Eye (tissue), 1 donor: ENCODE results near the gene DR1.
"Not testable (repeated sequence)": the region's sequence is repeated elsewhere in the genome, so short reads cannot be mapped to it uniquely, and the experiment has no call there.

Source experiments
- DNase-seq: peaks from one replicate; pipeline ENCODE4 v3.0.0-alpha.2; 2015

DR1 gene

DNA sequence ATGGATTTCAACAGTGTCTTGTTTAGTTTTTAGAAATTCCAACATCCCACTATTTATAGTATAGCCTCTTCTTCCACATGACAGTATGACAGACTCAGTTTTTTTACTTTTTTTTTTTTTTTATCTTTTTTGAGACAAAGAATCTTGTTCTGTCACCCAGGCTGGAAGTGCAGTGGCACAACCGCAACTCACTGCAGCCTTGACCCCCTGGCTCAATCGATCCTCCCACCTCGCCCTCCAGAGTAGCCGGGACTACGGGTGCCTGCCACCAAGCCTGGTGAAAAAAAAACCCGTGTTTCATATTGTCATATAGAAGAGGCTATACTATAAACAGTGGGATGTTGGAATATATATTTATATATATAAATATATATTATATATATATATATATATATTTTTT lies 1.2 kb upstream of the DR1 start:
- DNase-seq: no peak

DNA sequence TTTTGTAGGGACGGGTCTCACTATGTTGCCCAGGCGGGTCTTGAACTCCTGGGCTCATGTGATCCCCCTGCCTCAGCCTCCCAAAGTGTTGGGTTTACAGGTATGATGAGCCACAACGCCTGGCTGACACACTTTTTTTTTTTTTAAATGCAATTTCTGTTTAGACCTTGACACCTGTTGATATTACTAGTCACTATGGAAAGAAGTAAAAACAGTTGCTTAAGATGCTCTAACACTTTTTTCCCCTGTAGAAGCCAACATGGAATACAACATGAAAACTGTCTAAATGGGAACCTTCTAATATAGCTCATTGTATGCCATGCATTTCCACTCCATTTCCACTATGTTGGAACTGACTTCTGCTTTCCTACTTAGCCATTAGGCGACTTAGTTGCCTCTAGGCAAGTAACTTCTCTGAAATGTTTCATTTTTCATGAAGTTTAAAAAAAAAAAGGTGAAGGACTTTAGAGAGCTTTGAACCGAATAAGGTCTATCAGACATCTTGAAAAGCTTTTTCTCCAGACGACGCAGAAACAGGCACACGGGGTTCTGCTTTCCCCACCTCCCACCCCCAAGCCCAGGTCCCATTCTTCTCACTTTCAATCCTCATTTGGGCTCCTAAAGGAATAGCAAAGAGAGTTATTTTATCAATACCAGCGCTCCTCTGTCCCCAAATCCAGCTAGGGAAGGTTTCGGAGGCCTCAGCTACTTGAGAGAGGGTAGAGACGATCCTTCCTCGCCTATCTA lies 648 bp upstream of the DR1 start:
- DNase-seq: no peak

DNA sequence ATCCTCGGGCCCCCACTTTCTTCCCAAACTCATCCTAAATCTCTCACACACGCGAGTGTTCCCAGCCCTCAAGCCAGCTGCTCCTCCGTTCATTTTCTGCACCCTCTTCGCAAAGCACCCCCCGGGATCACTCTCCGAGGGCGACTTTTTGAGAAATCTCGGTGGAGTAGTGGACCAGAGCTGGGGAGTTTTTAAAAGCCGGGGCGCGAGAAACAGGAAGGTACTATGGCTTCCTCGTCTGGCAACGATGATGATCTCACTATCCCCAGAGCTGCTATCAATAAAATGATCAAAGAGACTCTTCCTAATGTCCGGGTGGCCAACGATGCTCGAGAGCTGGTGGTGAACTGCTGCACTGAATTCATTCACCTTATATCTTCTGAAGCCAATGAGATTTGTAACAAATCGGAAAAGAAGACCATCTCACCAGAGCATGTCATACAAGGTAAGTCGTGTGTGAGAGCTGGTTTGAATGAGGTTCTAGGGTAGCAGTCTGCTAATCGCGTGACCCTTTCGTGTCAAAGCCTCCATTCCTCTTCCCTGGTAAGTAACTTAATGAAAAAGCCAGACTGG lies 800 bp downstream of the DR1 start:
- DNase-seq: peak; percentile 73

DNA sequence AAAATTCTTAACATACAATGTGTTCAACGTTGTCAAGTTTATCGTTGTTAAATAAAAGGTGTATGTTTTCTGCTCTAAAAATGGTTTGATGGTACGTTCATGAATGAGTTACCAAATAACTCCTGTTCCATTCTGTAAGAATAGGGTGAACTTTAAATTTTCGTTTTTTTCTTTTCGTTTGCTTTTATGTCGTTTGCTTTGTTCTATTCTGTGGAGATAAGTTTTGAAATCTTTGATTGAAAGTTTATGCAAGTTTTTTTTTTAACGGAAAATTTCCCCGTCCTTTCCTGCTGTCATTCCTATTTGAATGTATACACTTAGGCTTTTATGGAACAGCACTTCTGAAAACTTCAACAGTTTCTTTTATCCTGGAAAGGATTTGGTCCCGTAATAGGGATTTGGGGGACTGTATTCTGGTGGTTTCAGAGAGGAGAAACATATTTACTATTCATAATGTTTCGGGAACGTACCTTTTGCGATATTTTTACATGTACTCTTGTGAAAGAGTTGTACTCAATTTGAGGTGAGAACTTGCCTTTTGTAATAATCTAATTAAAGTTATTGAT lies 1.7 kb downstream of the DR1 start:
- DNase-seq: peak; percentile 15

DNA sequence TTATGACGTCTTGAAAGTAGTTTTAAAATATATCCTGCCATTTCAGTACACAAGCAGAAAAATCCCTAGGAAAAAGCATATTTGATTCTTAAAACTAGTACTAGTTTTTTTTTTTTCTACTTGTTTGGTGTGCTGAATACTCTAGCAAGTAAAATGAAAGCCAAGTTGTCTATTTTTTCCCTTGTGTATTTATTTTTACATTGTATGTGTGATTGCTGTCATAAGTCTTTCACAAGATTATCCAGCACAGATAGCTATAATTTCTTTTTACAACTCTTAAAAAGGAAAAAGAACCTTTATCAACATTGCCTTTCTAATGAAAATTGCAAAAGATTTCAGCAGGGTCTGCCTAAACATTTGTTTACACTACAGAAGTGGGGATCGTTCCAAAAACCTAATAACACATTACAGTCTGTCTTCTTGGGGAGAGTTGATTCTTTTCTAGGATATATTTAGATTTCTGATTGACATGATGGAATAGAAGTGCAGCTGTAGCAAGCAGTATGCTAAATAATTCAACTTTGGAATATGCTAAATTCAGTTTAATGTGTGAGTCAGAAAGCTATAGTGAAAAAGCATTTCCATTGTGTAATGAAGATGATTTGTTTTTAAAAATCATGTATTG lies 2.5 kb downstream of the DR1 start:
- DNase-seq: no peak

DNA sequence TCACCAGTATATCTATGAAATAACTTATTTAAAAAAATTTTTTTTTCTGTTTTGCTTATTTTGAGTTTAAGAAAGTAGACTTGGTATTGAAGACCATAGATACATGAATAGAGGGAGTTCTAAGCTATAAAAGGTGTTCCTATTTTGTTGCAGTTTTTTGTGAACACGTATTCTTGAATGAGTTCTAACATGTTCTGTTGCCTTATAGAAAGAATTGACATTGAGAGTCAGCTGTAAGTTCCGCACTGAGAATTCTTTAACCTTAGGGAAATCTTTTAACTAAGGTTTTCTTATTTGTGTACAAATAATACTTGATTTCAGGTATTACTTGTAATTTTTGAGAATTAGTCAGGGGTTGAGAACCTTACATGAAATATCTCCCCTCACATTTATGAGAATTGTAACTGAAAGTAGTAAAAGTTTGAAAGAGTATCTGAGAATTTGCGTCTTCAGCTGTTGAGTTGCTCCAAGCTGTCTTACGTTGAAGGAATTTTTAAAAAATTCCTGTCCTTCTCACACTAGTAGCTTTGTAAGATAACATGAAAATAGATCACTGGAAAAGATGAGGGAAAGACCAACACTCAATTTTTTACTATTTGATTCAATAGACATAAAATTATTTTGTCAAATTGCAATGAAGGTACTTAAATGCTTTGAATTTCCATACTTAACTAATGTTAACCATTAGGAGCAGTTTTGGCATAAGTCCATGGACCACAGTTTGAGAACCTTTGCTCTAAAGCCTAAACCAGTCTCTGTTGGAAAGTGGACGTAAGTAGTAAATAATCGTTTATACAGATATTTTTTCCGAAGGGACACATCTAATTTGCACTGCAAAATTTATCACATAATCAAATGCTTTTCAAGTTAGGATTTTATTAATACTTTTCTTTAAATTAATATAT lies 3.8 kb downstream of the DR1 start:
- DNase-seq: no peak

DNA sequence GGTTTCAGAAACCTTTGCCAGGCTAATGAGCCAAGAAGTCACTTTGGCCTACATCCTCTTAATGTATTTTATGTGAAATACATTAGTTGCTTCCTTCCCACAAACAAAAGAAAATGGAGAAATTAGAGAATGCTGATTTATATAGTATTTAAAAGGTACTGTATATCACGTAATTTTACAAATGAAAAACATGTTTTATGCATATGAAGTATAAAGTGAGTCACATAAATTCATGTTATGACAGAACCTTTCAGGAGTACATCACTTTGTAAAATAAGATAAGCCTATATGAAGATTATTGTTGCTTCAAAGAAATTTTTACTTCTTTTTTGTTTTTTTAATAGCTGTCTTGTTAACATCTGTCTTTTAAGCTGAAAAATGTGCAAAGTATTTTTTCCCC lies 4.6 kb downstream of the DR1 start:
- DNase-seq: no peak

DNA sequence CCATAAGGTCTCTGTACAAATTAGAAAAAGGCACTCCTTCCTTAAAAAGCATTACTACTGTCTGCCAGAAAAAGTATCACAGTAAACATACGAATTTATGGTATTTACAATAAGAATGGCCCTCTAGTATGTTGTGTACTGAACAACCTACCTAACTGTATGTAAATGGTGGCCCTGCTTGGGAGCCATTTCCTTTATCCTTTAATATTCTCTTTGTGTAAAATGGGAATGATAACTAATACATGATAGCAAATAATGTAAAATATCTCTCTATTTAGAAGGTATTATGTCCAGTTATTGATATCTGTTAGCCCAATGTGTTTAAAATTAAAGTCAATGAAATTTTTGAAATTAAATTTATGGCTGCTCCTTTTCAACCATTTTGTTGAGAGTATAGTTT lies 5.2 kb downstream of the DR1 start:
- no peak for DNase-seq

DNA sequence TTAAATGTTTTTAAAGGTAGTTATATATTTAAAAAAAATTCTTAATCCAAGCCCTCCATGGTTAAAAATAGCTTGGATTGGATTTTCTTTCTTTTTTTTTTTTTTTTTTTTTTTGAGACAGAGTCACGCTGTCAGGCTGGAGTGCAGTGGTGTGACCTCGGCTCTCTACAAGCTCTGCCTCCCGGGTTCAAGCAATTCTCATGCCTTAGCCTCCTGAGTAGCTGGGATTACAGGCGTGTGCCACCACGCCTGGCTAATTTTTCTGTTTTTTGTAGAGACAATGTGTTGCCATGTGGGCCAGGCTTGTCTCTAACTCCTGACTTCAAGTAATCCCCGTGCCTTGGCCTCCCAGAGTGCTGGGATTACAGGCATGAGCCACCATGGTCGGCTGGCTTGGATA lies 5.6 kb downstream of the DR1 start:
- DNase-seq: not testable (repeated sequence)

DNA sequence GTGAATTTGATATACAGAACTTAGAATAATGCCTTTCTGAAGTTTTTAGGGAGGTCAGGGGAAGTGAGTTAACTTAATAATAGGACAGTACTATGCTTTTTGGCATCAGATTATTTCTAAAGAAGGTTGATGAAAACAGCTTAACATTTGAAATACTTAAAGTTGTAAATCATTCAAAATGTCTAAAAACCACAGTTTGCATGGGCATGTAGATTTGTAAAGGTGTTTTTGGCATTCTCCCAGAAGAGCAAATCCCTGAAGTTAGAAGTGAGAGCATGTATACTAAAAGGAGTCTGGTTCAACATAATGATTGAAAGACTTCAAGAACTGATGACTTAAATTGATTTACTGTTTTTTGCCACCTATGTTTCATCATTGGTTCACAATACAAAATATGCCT lies 6.7 kb downstream of the DR1 start:
- no peak for DNase-seq

DNA sequence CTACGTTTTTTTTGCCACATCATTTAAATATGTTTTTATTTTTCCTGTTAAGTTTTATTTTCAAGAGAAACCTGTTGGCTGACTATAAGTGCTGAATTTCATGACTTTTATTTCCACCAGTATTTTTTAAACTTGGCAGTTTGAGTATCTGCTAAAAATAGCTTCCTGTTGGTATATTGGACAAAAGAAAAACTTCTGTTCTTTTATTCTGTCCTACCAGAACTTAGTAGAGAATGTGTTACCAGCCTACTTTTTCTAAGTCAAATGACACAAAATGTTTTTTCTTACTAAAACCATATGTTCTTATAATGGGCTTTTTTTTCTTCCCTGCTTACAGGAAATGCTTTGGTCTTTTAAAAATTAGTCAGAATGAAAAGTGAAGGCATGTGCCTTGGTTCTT lies 7.6 kb downstream of the DR1 start:
- DNase-seq: no peak

DNA sequence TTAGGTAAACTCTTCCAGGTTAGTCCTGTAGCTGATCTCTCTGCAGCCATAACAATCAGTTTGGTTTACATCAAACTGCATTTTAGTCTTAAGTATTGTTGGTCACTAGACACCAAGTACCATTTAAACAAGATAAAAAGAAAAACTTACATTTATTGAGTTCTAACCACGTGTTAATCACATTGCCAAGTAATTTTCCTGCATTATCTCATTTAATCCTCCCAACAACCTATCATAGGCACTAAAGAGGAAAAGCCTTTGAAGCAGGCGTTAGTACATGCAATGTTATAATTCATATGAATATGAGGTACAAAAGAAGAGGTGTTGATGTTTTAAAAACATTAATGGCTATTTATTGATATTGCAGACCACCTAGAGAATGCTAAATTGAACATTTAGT lies 9.0 kb downstream of the DR1 start:
- DNase-seq: no peak

DNA sequence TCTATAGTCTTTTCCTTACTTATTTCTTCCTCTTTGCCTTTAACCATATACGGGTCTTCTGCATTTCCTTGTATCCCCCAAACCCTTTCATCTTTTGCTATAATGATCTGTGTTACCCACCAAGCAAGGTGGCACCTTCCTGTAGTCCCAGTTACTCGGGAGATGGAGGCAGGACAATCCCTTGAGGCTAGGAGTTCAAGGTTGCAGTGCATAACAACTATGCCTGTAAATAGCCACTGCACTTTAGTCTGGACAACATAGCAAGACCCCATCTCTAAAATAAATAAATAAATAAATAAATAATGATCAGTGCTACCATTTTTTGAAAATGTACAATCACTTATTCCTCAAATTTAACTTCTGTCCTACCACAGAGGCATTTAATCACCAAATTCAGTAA lies 11.5 kb downstream of the DR1 start:
- DNase-seq: no peak

DNA sequence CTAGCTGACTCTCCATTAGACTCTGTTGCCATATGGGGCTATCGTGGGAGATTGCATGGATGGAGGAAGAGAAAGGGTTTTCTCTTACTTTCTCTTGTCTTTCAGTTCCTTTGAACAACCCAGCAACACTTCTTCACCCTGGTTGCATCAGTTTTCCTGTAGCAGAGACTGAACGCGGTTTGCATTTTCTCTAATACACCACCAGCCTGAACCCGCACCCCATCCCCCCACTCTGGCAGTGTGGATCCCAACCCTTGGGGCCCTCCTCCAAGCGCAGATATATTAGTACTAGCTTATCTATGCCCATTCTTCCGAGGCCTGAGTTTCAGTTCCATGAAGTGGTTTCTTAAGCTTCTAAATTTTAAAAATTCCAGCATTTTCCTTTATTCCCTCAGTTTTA lies 12.6 kb downstream of the DR1 start:
- no peak for DNase-seq

DNA sequence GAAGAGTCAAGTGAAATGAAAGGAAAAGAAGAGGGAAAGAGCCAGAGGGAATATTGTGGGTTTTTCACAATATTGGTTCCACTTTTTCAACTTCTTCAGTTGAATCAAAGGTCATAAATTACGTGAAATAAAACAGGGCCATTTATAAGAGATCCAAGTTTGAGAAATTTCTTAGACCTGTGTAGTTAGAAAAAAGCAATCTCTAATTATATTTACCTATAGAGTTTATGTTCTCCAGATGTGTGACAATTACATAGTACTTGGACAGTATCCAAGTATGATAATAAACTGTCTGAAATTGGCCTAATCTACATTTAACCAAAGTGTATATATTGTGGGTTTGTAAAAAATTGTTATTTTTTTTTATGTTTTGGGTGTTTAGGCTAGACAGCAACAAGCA lies 14.4 kb downstream of the DR1 start:
- no peak for DNase-seq

DNA sequence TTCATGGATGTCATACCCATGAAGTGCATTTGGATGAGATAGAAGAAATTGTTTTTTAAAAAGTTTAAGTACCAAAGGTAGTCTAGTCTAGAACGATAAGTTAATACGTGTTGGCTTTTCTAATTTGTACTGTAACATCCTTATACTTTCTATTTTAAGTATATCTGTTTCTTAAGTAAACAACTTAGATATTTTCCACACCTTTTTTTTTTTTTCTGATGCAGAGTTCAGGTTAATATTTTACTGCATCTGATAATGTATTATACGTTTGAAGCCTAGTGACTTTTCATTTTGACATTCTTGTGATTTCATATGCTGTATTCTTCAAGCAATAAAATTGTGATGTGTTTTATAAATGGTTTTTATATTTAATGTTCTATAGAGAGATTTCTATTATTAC lies 16.5 kb downstream of the DR1 start:
- no peak for DNase-seq

DNA sequence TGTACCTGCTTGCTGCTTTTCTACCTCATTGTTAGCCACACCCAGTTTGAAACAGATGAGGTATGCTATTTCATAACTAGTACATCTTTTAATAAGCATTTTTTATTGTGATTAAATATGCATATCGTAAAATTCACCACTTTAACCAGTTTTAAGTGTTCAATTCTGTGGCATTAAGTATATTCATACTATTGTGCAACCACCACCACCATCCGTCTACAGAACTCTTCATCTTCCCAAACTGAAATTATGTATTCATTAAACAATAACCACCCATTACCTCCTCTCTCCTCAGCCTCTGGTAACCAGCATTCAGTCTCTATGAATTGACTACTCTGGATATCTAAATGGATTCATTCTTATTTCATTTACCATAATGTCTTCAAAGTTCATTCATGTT lies 20.1 kb downstream of the DR1 start:
- no peak for DNase-seq

DNA sequence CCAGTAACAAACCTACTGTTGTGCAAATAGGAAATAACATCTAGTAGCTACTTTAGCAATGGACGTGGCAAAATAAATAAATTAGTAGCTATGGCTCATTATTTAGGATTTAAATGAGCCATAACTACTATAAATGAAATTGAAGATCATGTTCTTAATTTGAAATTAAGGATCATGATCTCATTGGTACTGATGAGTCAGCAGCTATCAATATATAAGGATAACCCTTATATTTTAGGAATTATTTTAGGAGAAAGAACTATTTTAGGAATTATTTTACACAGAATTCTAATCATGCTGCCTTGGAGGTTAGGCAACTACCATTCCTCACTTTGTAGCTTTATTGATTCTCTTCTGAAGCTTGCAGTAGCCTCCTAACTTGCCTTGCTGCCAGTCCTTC lies 24.0 kb downstream of the DR1 start:
- DNase-seq: no peak

DNA sequence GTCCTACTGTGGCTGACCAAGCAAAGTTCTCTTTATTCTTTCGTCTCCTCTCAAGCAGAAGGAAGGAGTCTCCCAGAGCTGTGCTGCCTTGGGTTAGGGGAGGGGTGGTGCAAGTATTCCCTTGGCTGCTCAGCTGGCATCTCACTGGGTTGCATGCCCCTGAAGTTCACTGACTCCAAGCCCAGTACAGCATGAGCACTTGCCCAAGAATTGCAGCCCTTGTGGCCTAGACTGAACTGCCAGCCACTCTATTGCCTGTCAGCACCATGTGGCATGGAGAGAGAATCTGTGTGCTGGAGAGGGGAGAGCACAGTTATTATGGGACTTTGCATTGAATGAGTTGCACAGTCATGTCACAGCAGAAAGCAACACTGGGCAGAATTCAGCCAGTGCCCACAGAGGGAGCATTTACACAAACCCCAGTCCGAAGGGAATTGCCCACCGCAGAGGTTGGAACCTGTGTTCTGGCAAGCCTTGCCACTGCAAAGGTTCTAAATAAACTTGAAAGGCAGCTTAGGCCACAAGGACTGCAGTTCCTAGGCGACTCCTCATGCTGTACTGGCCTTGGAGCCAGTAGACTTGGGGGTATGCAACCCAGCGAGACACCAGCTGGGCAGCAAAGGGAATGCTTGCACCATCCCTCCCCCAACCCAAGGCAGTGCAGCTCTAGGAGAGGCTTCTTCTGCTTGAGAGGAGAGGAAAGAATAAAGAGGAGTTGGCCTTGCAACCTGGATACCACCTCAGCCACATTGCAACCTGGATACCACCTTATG lies 28.8 kb downstream of the DR1 start:
- no peak for DNase-seq

DNA sequence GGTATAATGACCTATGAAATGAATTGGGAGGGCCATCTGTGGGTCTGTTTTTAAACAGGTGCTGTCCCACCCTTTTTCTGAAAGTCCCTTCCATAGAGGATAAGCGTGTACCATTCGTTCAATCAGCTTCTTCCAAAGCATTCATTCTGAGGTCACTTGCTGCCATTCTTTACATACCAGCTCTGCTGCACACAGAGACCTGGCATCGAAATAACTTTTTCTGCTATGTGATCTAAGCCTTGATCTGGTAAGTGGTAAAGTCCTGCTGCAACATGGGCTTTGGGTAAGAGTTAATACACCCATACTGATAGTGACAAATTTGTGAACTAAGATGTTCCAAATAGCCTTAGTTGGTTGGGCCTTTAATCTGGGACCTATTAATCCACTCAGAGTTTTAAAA lies 38.9 kb downstream of the DR1 start:
- no peak for DNase-seq

DNA sequence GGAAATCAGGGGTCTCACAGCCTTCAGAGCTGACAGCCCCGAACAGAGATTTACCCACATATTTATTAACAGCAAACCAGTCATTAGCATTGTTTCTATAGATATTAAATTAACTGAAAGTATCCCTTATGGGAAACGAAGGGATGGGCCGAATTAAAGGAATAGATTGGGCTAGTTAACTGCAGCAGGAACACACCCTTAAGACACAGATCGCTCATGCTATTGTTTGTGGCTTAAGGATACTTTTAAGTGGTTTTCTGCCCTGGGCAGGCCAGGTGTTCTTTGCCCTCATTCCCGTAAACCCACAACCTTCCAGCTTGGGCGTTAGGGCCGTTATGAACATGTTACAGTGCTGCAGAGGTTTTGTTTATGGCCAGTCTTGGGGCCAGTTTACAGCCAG lies 40.6 kb downstream of the DR1 start:
- not testable (repeated sequence) for DNase-seq

DNA sequence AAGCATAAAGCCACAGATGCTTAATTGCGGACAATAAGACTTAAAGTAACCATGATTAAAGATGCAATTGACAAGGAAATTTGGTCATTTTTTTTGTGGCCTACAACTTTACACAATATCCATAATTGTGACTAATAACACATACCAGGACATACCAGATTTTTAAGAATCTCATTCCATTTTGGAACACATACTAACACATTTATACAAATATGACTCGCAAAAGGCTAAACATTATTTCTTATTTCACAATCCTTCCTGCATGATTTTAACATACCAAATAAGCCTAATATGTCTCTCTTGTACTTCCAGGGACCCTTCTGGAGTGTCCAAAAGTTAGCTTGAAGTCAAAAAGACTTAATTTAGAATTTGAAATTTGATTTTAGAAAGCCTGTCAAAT lies 48.8 kb downstream of the DR1 start:
- DNase-seq: no peak

DNA sequence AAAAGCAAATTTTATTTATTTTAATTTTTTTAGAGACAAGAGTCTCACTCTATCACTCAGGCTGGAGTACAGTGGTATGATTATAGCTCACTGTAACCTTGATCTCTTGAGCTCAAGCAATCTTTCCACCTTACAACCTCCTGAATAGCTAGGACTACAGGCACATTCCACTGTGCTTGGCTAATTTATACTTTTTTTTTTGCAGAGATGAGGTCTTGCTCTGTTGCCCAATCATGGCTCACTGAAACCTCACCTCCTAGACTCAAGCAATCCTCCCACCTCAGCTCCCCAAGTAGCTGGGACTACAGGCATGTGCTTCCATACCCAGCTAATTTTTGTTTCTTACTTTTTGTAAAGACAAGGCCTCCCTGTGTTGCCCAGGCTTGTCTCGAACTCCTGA lies 49.5 kb downstream of the DR1 start:
- DNase-seq: no peak
